ENCODE measurements around the gene CITED2.

DNA sequence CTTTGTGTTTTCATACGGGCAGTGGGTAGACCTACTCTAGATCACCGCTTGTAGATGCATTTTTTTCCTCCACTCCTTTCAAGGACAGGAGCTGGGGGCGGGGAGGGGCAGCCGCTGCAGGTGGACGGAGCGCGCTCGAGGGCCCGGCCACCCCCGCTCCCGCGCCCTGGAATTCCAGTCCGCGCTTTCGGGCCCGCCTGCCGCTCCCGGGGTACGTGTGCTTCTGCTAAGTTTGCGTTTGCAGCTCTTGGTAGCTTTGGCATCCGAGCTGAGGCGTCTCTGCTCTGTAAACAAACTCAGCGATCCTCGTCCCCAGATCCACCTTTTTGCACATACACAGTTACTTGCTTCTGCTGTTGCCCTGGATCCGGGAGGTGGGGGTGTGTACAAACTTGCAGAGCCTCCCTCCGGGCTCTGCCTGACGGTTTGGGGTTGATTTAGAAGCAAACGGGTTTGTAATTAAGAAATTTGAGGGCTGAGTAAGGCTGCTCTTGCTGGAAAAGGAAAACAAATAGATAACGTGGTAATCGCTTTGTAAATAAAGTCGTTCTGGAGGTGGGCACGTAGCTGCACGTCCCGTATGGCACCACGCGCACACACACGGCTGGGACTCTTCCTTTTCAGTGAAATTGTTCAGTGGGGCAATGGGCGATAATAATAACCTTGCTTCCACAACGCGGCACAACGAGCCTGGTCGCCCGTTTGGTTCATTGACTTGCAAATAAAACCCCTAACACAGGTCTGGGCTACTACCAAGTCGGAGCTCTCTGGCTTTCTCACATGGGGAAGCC, 973 bp upstream of the CITED2 start:
- TF ChIP-seq, protein P1, sequence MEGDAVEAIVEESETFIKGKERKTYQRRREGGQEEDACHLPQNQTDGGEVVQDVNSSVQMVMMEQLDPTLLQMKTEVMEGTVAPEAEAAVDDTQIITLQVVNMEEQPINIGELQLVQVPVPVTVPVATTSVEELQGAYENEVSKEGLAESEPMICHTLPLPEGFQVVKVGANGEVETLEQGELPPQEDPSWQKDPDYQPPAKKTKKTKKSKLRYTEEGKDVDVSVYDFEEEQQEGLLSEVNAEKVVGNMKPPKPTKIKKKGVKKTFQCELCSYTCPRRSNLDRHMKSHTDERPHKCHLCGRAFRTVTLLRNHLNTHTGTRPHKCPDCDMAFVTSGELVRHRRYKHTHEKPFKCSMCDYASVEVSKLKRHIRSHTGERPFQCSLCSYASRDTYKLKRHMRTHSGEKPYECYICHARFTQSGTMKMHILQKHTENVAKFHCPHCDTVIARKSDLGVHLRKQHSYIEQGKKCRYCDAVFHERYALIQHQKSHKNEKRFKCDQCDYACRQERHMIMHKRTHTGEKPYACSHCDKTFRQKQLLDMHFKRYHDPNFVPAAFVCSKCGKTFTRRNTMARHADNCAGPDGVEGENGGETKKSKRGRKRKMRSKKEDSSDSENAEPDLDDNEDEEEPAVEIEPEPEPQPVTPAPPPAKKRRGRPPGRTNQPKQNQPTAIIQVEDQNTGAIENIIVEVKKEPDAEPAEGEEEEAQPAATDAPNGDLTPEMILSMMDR (IDR thresholded peaks at IDR 0.05) = peak; percentile 2
- TF ChIP-seq EZH2 (IDR thresholded peaks at IDR 0.05) (no peak), EZH2phosphoT487 (IDR thresholded peaks at IDR 0.05) (no peak)

All from neural progenitor cell (in vitro differentiated cells).